ENCODE results near the gene PAWR. TPM values are rescaled to one million over a fixed set of nuclear protein-coding genes. Genes with fewer than 3 reads are reported as not detected.
"Not testable (repeated sequence)": the region's sequence is repeated elsewhere in the genome, so short reads cannot be mapped to it uniquely, and the experiment has no call there.

PAWR gene
- total RNA-seq, 4 donors from 2014 or later = 28.6 to 48.0 (median 36.4) TPM

GRCh38 chr12:79638490-79638889 lies 52.3 kb downstream of the PAWR start:
- DNase-seq (ENCODE audit: low spot score) = no peak
- no peak for ATAC-seq (ENCODE audit: low FRiP score)
- TF ChIP-seq, protein P1, sequence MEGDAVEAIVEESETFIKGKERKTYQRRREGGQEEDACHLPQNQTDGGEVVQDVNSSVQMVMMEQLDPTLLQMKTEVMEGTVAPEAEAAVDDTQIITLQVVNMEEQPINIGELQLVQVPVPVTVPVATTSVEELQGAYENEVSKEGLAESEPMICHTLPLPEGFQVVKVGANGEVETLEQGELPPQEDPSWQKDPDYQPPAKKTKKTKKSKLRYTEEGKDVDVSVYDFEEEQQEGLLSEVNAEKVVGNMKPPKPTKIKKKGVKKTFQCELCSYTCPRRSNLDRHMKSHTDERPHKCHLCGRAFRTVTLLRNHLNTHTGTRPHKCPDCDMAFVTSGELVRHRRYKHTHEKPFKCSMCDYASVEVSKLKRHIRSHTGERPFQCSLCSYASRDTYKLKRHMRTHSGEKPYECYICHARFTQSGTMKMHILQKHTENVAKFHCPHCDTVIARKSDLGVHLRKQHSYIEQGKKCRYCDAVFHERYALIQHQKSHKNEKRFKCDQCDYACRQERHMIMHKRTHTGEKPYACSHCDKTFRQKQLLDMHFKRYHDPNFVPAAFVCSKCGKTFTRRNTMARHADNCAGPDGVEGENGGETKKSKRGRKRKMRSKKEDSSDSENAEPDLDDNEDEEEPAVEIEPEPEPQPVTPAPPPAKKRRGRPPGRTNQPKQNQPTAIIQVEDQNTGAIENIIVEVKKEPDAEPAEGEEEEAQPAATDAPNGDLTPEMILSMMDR (IDR thresholded peaks at IDR 0.05) = no peak

DNA sequence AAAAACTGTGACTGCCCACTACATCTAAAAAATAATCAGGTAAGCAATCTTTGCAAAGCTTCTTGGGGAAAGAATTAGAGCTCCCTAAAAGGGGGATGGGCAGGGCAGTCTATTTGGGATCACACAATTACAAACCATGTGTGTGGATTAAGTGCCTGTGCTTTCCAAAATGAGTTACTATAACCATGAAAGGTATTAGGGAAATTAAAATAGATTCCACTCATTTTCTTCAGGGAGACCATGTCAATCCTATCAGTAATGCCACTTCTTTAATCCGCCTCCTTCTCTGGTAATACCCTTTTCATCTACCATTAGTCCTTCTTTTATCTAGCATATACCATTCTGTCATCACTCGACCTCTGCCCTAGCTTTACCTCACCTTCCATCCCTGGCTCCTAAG lies 53.7 kb downstream of the PAWR start:
- no peak for DNase-seq (ENCODE audit: low spot score)
- TF ChIP-seq, protein P1 (IDR thresholded peaks at IDR 0.05) = no peak
- ATAC-seq (ENCODE audit: low FRiP score) = no peak

DNA sequence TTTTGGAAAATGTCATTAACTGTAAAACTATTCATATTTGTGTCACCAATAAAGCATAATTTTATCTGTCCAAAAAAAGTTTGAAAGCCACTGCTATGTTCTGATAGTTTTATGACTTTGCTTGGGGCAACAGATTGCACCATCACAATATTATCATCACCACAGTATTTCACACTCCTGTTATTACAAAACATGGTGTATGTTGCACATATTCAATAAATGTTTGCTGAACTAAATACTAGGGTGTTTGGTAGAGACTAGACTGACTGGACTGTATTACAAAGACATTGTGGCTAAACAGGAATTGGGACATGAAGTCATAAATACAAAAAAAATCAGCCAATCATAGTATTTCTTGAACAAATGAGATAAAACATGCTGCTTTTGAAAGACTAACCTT lies 55.1 kb downstream of the PAWR start:
- TF ChIP-seq, protein P1 (IDR thresholded peaks at IDR 0.05) = no peak
- ATAC-seq (ENCODE audit: low FRiP score) (peak; percentile 44), DNase-seq (ENCODE audit: low spot score) (no peak)

GRCh38 chr12:79634957-79635471 lies 55.8 kb downstream of the PAWR start:
- ATAC-seq (ENCODE audit: low FRiP score) (peak; percentile 48), DNase-seq (ENCODE audit: low spot score) (no peak)
- TF ChIP-seq, protein P1 (IDR thresholded peaks at IDR 0.05) = no peak

GRCh38 chr12:79629561-79629960 lies 61.2 kb downstream of the PAWR start:
- no peak for DNase-seq (ENCODE audit: low spot score)

DNA sequence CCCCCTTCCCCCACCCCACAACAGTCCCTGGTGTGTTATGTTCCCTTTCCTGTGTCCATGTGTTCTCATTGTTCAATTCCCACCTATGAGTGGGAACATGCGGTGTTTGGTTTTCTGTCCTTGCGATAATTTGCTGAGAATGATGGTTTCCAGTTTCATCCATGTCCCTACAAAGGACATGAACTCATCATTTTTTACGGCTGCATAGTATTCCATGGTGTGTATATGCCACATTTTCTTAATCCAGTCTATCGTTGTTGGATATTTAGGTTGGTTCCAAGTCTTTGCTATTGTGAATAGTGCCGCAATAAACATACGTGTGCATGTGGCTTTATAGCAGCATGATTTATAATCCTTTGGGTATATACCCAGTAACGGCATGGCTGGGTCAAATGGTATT lies 64.0 kb downstream of the PAWR start:
- not testable (repeated sequence) for ATAC-seq (ENCODE audit: low FRiP score)

More at GRCh38 chr12:79629561-79629960, 61.2 kb downstream of the PAWR start:
- TF ChIP-seq, protein P1 (IDR thresholded peaks at IDR 0.05) = no peak
- no peak for ATAC-seq (ENCODE audit: low FRiP score)

GRCh38 chr12:79624378-79624777 lies 66.4 kb downstream of the PAWR start:
- ATAC-seq (ENCODE audit: low FRiP score) (no peak), DNase-seq (ENCODE audit: low spot score) (no peak)
- TF ChIP-seq, protein P1 (IDR thresholded peaks at IDR 0.05) = no peak

More for the DNA sequence above, 64.0 kb downstream of the PAWR start:
- not testable (repeated sequence) for DNase-seq (ENCODE audit: low spot score)
